HuH-7.5 (cell line): ENCODE measurements around the gene F7.
"Not testable (repeated sequence)": the region's sequence is repeated elsewhere in the genome, so short reads cannot be mapped to it uniquely, and the experiment has no call there.

Experiments used
- DNase-seq: peaks from one replicate; pipeline ENCODE4 v3.0.0; 2011; ENCODE audit warnings: low spot score

The F7 gene

DNA sequence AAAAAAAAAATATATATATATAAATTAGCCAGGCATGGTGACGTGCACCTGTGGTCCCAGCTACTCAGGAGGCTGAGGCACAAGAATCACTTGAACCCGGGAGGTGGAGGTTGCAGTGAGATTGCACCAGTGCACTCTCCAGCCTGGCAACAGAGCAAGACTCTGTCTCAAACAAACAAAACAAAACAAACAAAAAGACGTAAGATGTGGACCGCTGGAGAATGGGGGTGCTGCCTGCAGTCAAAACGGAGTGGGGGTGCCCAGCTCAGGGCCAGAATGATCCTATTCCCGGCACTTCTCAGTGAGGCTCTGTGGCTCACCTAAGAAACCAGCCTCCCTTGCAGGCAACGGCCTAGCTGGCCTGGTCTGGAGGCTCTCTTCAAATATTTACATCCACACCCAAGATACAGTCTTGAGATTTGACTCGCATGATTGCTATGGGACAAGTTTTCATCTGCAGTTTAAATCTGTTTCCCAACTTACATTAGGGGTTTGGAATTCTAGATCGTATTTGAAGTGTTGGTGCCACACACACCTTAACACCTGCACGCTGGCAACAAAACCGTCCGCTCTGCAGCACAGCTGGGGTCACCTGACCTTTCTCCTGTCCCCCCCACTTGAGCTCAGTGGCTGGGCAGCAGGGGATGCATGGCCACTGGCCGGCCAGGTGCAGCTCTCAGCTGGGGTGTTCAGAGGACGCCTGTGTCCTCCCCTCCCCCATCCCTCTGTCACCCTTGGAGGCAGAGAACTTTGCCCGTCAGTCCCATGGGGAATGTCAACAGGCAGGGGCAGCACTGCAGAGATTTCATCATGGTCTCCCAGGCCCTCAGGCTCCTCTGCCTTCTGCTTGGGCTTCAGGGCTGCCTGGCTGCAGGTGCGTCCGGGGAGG, at the start of gene F7:
TSS of gene F7 (plus strand) at position 760 of the 889 bp plus-strand sequence. CDS start at position 811, 51 bp downstream.
- DNase-seq: peak; percentile 90

DNA sequence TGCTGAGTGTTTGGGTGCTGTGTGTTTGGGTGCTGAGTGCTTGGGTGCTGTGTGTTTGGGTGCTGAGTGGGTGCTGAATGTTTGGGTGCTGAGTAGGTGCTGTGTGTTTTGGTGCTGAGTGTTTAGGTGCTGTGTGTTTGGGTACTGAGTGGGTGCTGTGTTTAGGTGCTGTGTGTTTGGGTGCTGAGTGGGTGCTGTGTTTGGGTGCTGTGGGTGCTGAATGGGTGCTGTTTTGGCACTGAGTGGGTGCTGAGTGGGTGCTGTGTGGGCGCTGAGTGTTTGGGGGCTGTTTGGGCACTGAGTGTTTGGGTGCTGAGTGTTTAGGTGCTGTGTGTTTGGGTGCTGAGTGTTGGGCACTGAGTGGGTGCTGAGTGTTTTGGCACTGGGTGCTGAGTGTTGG, 48.5 kb upstream of the F7 start:
- DNase-seq: no peak

DNA sequence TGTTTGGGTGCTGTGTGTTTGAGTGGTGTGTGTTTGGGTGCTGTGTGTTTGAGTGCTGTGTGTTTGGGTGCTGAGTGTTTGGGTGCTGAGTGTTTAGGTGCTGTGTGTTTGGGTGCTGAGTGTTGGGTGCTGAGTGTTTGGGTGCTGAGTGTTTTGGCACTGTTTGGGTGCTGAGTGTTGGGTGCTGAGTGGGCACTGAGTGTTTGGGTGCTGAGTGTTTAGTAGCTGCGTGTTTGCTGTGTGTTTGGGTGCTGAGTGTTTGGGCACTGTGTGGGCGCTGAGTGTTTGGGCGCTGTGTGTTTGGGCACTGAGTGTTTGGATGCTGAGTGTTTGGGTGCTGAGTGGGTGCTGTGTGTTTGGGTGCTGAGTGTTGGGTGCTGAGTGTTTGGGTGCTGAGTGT, 48.0 kb upstream of the F7 start:
- DNase-seq: not testable (repeated sequence)

DNA sequence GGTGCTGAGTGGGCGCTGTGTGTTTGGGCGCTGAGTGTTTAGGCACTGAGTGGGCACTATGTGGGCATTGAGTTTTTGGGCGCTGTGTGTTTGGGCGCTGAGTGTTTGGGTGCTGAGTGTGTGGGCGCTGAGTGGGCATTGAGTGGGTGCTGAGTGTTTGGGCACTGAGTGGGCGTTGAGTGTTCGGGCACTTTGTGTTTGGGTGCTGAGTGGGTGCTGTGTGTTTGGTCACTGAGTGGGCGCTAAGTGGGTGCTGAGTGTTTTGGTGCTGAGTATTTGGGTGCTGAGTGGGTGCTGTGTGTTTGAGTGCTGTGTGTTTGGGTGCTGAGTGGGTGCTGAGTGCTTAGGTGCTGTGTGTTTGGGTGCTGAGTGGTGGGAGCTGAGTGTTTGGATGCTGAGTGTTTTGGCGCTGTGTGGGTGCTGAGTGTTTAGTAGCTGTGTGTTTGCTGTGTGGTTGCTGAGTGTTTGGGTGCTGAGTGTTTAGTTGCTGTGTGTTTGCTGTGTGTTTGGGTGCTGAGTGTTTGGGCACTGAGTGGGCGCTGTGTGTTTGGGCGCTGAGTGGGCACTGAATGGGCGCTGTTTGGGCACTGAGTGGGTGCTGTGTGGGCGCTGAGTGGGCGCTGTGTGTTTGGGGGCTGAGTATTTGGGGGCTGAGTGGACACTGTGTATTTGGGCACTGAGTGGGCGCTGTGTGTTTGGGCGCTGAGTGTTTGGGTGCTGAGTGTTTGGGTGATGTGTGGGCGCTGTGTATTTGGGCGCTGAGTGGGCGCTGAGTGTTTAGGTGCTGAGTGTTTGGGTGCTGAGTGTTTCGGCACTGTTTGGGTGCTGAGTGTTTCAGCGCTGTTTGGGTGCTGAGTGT, 47.2 kb upstream of the F7 start:
- DNase-seq: no peak

DNA sequence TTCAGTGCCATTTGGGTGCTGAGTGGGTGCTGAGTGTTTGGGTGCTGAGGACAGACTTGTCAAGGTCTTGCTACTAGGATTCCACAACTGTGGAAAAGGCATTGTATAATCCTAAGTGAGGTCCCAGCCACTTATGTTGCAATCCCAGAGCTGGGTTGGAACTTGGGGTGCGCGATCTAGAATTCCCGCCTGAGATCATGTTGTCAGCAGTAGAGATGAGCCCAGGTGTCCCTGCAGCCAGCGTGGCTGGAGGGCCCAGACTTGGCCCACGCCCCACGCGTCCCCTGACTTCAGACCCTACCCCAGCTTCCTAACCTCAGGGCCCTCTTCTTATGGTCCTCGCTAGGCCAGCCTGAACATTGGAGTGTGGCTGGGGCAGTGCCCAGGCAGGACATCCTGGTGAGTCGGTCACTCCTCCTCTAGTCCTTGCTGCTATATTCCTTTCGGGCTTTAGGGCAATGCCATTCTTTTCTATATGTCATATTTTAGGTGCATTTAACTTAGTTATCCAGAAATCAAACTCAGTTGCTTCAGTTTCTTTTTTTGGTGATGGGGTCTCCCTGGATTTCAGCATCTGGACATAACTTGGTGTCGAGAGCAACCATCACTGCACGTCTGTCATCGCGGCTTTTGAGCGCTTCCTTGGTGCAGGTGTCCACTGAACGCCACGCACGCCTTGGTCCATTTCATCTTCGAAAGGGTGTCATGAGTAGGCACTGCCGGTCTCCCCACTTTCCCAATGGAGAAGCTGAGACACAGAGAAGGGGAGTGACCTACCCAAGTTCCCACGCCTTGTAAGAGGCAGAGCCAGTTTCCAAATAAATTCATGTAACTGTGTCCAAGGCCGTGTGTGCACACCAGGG, 46.4 kb upstream of the F7 start:
- DNase-seq: no peak

DNA sequence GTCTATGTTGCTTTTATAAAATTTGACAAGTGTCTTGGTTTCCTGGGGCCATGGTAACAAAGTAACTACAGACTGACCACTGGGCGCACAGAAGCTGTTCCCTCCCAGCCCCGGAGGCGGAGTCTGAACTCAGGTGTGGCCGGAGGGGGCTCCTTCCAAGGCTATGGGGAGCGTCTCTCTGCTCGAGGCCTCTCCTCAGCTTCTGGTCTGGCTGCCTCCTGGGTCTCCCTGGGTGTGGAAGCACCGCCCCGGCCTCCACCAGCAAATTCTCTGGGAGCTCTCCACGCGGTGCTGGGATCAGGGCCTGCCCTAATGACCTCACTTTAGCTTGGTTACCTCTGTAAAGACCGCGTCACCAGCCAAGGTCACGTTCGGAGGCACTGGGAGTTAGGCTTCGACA, 45.7 kb upstream of the F7 start:
- no peak for DNase-seq

DNA sequence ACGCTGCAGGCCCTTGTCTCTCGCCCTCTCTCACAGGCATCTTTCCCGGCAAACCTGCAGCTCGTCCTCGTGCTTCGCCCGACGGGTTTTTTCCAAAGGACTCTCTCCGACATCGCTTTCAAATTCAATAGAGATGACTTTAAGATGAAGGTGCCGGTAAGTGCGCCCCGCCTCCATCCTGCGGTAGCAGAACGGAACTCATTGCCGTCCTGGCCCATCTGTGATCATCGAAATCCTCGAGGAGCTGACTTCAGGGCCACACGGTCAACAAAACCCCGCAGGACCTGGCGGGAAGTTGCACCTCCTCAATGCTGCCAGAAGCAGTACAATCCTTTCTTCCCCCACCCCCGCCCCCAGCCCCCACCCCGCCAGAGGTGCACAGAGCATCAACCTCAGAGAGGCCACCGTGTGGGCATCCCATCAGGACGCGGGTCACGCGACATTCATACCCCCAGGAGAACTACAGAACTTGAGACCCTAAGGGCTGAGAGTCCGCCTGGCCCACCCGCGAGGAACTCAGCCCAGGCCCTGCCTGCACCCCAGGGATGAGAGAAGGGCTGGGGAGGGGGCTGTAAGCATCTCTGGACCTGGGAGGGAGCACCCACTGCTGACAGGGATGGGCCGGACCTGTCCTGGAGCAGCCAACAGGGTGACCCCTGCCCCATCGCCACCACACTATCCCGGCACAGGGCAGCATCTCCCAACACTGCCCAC, 44.9 kb upstream of the F7 start:
- DNase-seq: no peak

DNA sequence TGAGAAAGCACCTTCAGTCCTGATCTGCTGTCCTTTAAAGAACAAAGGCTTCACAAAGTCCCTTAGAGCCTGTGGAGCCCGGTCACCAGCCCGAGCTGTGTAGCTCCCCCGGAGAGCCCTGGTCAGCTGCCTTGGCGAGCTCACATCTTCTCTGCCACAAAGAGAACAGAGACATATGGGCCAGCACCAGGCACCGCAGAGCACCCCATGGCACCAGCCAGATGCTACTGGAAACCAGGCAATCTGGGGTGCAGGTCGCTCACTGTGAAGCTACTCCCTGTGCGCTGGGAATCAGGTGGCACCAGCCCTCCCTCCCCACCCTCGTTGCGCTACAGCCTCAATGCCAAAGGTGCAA, 44.3 kb upstream of the F7 start:
- no peak for DNase-seq

DNA sequence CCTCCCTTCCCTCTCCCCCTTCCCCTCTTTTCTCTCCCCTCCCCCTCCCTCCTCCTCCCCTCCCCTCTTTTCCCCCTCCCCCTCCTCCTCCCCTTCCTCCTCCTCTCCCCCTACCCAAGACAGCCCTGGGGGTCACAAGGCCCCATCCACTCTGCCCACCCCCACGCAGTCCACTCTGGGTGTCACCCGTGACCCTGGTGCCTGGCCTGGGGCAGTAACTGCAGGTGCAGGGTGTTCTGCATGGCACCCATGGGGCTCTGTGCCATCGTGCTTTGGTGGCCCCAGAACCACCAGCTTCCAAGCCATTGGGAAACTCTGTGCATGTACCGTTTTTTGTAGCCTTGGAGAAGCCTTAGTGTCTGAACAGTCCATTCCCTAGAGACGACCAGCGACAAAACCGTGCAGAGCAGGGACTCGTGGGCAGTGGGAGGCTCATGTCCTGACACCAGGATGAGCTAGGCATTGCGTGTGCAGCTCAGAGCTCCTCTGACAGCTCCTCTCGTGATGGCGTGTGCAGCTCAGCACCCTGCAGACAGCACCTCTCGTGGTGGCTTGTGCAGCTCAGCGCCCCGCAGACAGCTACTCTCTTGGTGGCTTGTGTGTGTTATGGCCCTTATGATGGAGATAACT, 43.7 kb upstream of the F7 start:
- DNase-seq: no peak

DNA sequence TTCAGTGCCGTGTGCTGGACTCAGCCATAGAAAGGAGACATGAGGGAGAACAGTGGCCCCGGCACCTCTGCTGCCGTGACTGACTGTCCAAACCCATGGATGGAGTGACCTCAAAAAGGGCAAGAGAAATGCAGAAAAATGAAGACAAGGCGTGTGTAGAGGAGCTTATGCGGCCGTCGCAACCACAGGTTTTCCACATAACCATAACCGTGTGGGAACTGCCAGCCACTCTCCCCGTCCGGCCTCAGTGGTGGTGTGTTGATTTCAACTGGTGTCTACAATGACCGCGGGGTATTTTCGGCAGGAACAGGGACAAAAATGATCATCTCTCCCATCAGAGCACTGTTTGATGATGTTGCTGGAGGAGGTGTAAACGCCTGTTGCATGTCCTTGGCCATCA, 42.9 kb upstream of the F7 start:
- no peak for DNase-seq

DNA sequence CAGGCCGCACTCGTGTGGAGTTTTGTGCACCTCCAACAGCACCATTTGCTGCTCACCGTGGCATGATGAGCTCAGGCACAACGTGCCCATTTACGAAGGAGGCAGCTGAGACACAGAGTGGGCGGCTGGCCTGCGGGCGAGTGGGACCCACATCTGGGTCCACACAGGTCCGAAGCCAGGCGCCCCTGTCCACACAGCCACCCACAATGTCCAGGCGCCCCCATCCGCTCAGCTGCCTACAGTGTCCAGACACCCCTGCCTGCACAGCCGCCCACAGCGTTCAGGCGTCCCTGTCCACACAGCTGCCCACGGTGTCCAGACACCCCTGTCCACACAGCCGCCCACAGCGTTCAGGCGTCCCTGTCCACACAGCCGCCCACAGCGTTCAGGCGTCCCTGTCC, 42.5 kb upstream of the F7 start:
- DNase-seq: no peak

DNA sequence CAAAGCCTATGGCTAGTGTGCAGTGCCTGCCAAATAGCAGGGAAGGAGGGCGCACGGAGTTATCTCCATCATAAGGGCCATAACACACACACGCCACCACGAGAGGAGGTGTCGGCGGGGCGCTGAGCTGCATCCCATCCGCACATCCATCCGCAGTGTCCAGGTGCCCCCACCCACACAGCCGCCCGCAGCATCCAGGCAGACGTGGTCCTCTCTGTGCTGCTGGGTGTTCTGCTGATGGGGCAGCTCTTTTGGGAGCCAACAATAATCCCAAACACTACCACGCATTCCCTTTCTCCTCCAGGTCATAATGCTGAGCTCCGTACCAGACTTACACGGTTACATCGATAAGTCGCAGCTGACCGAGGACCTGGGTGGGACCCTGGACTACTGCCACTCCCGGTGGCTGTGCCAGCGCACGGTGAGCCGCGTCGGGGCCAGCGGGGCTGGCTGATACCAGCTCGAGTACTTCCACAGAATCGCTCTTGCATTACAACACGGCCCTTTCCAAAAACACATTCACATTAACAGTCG, 41.5 kb upstream of the F7 start:
- DNase-seq: no peak

DNA sequence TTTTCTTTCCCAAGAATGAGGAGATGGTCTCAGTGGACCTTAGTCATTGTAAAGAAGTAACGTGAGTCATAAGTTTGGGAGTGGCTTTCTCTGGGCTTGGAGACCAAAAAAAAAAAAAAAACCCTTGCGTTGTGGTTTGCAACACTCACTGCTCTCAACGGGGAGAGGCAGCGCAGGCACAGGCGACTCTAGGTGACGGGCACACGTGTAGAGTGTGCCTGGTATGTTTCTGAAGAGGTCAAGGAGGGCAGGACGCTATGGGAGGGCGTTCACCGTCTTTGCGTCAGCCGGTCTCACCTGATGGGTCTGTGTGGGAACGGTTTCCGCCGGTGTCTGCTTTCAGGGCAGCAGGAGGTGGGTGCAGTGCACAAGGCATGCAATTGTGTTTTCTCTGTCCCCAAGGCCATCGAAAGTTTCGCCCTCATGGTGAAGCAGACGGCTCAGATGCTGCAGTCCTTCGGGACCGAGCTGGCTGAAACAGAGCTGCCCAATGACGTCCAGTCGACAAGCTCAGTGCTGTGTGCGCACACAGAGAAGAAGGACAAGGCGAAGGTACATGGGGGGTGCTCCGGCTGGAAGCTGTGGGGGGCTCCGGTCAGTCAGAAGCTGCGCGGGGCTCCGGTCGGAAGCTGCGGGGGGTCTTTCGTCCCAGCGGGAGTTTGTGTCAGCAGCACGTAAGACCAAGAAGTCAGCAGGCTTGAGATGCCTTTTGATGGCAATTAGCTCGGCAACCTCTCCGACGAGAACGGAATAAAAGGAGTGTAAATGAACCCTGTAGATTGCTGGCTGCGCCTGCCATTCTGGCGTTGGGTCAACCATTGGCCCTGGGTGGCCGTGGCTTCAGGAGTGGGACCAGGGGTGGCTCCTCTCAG, 40.8 kb upstream of the F7 start:
- DNase-seq: no peak

DNA sequence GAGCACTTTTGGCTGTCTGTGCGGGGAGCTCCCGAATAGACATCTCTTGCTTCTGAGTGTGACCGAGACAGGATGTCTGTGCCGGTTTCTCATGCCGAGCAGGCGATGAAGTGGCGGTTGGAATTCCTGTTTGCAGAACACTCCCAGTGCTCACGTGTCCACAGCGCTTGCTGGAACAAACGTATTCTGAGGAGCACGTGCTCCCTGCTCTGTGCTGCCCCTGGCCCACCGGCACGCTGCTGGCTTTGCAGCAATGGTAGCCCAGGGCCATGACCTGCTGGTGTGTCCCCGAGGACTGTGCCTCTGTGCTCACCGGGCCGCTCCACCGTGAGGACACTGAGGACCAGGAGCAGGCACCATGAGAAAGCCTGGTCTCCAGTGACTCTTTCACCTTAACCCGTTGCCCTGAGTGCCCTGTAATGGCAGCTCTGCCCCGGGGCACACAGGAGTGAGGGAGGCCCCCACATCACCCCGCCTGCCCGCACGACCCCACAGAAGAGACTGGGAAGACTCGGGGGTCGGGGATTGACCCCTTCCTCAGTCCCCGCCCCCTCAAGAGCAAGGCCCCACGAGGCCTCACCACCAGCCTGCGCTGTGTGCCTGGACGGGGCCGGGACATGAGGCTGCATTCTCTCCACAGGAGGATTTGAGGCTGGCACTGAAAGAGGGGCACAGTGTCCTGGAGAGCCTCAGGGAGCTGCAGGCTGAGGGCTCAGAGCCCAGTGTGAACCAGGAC, 40.0 kb upstream of the F7 start:
- no peak for DNase-seq

DNA sequence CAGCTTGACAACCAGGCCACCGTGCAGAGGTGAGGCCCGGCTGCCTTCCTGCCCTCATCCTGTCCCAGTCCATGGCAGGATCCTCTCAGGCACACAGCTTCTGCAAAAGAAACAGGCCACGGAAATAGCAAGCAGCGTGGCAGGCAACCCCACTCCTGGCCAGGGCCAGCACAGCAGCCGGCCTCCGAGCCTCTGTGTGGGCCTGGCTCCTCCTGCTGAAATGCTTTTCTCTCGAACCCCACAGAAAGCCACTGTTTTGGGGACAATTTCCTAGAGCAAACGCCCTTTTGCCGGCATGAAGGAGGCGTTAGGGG, 39.5 kb upstream of the F7 start:
- DNase-seq: no peak

DNA sequence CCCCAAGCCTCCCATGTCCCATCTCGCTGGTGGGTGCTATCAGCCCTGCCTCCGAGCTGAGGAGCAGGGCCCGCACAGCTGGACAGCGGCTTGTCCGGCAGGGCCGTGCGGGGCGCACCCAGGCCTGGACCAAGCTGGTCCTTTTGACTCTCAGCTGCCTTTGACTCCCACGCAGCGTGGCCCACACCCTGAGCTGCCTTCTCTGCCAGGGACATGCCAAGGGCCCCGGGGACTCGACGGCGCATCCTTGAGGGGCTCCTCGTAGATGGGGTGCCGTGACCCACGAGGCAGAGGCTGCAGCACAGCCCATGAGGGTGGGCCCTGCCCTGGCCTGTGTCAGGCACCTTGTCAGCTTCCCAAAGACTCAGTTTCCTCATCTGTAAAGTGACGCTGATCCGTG, 38.8 kb upstream of the F7 start:
- no peak for DNase-seq

DNA sequence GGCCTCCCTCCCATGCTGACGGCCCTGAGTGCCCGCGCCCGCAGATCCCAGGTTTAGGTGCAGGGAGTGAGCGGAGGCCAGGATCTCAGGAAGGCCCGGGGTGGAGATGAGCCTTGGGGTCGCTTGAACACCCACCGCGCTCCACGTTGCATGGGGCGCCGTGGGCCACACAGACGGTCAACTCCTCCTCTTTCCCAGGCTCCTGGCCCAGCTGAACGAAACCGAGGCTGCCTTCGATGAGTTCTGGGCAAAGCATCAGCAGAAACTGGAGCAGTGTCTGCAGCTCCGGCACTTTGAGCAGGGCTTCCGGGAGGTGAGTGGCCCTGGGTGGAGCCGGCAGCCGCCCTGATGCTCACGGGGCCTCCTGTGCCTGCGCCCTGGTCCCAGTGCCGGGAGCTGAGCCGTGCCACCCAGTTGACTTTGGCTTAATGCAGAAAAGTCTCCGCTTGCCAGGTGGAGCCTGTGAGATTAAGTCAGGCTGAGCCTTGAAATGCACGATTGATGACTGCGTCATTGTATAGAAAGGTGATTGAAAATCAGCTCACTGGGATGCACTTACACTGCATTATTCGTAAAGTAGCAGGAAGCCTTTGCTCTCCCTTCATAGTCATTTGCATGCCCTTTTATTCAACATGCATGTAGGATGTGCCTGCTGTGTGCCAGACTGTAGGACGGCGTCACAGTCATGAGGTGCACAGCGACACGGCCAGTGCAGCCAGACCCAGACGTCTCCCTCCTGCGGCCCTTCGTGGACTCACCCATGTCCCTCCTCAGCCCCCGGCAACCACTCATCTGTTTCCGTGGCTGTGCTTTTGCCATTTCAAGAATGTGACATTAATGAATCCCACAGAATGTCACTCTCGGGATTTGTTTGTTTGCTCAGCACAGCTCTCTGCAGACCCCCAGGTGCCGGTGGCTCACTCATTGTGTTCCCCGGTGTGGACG, 35.5 kb upstream of the F7 start:
- DNase-seq: no peak

DNA sequence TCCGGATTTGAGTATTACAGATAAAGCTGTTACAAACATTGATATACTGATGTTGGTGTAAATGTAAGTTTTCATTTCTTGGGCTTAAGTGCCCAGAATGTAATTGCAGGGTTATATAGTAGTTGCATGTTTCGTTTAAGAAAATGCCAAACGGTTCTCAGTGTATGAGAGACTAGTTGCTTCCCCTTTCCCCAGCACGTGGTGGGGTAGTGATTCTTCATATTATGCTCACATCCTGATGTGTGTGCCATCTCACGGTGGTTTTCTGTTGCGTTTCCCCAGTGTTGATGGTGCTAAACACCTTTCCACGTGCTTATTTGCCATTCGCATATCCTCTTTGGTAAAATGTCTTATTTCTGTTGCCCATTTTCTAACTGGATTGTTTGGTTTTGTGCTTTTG, 34.7 kb upstream of the F7 start:
- DNase-seq: no peak
